VCaP (cell line): ENCODE results near the gene VPS33A.

Experiments used
- H3K27ac ChIP-seq: fragments of 450-650 bp; 2 replicates; pipeline ENCODE4 v1.5.1; 2017
- CTCF ChIP-seq: fragments of 450-650 bp; conservative IDR thresholded peaks from 2 replicates; pipeline ENCODE4 v1.5.1; 2017; ENCODE audit warnings: mild to moderate bottlenecking, moderate library complexity

VPS33A gene

GRCh38 chr12:122195405-122195804 lies 70.9 kb downstream of the VPS33A start:
- TF ChIP-seq CTCF = no peak
- no peak overlapping the region for H3K27ac ChIP-seq

- no peak for TF ChIP-seq CTCF
- no peak overlapping the region for H3K27ac ChIP-seq
These were observed 71.5 kb downstream of the VPS33A start for GRCh38 chr12:122194804-122195203.

- no peak for TF ChIP-seq CTCF
- no peak overlapping the region for H3K27ac ChIP-seq
These were observed 73.9 kb downstream of the VPS33A start for GRCh38 chr12:122192441-122192840.

GRCh38 chr12:122190842-122191668 lies 75.2 kb downstream of the VPS33A start:
- TF ChIP-seq CTCF = peak; percentile 98

GRCh38 chr12:122189626-122190475 lies 76.4 kb downstream of the VPS33A start:
- no peak for TF ChIP-seq CTCF
- H3K27ac ChIP-seq = no peak overlapping the region

More at GRCh38 chr12:122190842-122191668, 75.2 kb downstream of the VPS33A start:
- H3K27ac ChIP-seq = no peak overlapping the region

- H3K27ac ChIP-seq = no peak overlapping the region
- no peak for TF ChIP-seq CTCF
These were observed 78.8 kb downstream of the VPS33A start for GRCh38 chr12:122187466-122187865.

- TF ChIP-seq CTCF = no peak
These were observed 80.7 kb downstream of the VPS33A start for GRCh38 chr12:122185494-122186082.

More at GRCh38 chr12:122185494-122186082, 80.7 kb downstream of the VPS33A start:
- no peak overlapping the region for H3K27ac ChIP-seq
